Body of pancreas (tissue), 4 donors: ENCODE measurements around the gene ETFA. TPM values are rescaled to one million over a fixed set of nuclear protein-coding genes. Genes with fewer than 3 reads are reported as not detected.

Experiments used
- ATAC-seq: fragments of 150-250 bp; one replicate; pipeline ENCODE4 v1.9.1; 2016
- DNase-seq, 4 donors: peaks; one replicate each; pipeline ENCODE4 v3.0.0-alpha.2; 2019
- H3K27ac ChIP-seq, 4 donors: fragments of 200-600 bp; sonication (generic); 1 replicate in 3 of 4; 2 replicates in 1 of 4; pipeline versions ENCODE4 v1.5.1 to v1.6.1; 2016 to 2019; ENCODE audit warnings: mild to moderate bottlenecking in 1 of 4, mixed read lengths in 1 of 4, moderate library complexity in 1 of 4
- H3K27me3 ChIP-seq, 2 donors: fragments of 200-600 bp; sonication (generic); one replicate each; pipeline ENCODE4 v1.6.0; 2016; ENCODE audit warnings: mild to moderate bottlenecking in 1 of 2
- H3K36me3 ChIP-seq, 2 donors: fragments of 200-600 bp; sonication (generic); replicated peaks in 1 of 2; 2 replicates each; pipeline ENCODE4 v1.5.1; 2016; ENCODE audit warnings: low read depth in 2 of 2; ENCODE audit not compliant: insufficient read depth in 1 of 2
- H3K4me1 ChIP-seq: fragments of 200-600 bp; sonication (generic); one replicate; pipeline ENCODE4 v1.6.0; 2016
- H3K4me3 ChIP-seq, 2 donors: fragments of 200-600 bp; sonication (generic); 1 replicate in 1 of 2; 2 replicates in 1 of 2; pipeline ENCODE4 v1.5.1; 2016 to 2019
- H3K9me3 ChIP-seq, 3 donors: fragments of 200-600 bp; sonication (generic); 1 replicate in 2 of 3; 2 replicates in 1 of 3; pipeline ENCODE4 v1.5.1; 2016
- CTCF ChIP-seq, 7 experiments: fragments of 450-650 bp in 4 of 7; fragments of 200-600 bp in 3 of 7; sonication (generic) in 3 of 7; IDR thresholded peaks; one replicate each; pipeline ENCODE4 v1.5.1; 2016 to 2019; ENCODE audit warnings: antibody characterized with exemption in 7 of 7
- POLR2A ChIP-seq, 3 donors: fragments of 450-650 bp; IDR thresholded peaks; one replicate each; pipeline ENCODE4 v1.6.1; 2016; ENCODE audit warnings: antibody characterized with exemption in 3 of 3, mild to moderate bottlenecking in 2 of 3
- WGBS, 2 donors: methylation state at CpG; one replicate each; pipeline ENCODE4 v1.1.5; 2017; 5-methylcytosine and 5-hydroxymethylcytosine counted together
- intact Hi-C: fragments of 100-400 bp; cut with DNase I; formaldehyde crosslinking; loops from one replicate; pipeline ENCODE4 v1.15.1; 2023
- total RNA-seq, 2 donors: library from RNA; depleted of rRNA; stranded (reverse); fragments of >200 nt; gene quantifications; one replicate each; pipeline ENCODE4 v1.1.0, GENCODE V29; 2016

The ETFA gene
- total RNA-seq, 2 donors from 2014 or later = 38.6 to 62.8 TPM

GRCh38 chr15:76178296-76179000 is 132.8 kb downstream of the ETFA start:
- H3K9me3 ChIP-seq = no peaks in the 10 kb centered on the region
- no peak overlapping the region for H3K27ac ChIP-seq
- DNase-seq (no peak), ATAC-seq (no peak)
- no peak overlapping the region for H3K4me3 ChIP-seq
- no peaks in the 10 kb centered on the region for H3K27me3 ChIP-seq
- intact Hi-C loops = no loop called here
- H3K36me3 ChIP-seq = no peaks in the 10 kb centered on the region
- WGBS, 2 donors = 58 to 76% methylated on average over 20 to 21 of the region's 21 CpGs
- no peaks in the 10 kb centered on the region for H3K4me1 ChIP-seq
- TF ChIP-seq POLR2A (IDR thresholded peaks at IDR 0.05) (no peak), CTCF (IDR thresholded peaks at IDR 0.05) (no peak)

GRCh38 chr15:76177491-76178040 is 133.7 kb downstream of the ETFA start:
- Histone ChIP-seq H3K4me3 (no peak overlapping the region), H3K27me3 (no peaks in the 10 kb centered on the region), H3K36me3 (no peaks in the 10 kb centered on the region), H3K9me3 (no peaks in the 10 kb centered on the region), H3K4me1 (no peaks in the 10 kb centered on the region), H3K27ac (no peak overlapping the region)
- WGBS, 2 donors = 75 to 89% methylated on average over 5 to 15 of the region's 15 CpGs
- ATAC-seq (no peak), DNase-seq (no peak)
- intact Hi-C loops = no loop called here
- TF ChIP-seq POLR2A (IDR thresholded peaks at IDR 0.05) (no peak), CTCF (IDR thresholded peaks at IDR 0.05) (no peak)

DNA sequence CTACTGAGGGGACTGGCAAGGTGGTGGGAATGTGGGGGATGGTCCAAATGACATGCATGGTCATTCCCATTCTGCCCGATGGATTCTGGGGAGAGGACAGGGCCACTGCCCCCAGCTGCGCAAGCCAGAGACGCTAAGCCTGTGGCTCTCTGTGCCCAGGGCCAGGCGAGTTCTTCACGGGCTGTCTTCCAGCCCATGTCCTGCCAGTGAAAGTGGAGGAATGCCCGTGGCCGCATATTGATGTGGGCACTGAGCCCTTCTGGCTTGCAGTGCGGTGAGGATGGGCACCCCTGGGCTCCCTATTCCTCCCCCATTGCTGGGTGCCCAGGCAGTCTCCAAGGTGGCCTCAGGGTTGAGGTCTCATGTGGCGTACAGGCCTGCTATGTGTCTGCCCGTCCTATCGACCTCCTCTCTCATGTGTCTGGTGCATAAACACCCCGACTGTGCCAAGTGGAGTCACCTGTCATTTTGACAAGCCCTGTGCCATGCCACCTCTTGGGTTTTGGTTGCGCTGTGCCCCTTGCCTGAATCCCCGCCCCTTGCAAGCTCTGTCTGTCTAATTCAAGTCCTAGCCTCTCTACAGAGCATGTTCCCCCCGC is 134.7 kb downstream of the ETFA start:
- H3K27me3 ChIP-seq = no peaks in the 10 kb centered on the region

GRCh38 chr15:76176059-76176458 is 135.2 kb downstream of the ETFA start:
- Histone ChIP-seq H3K36me3 (no peaks in the 10 kb centered on the region), H3K4me1 (no peaks in the 10 kb centered on the region), H3K27ac (no peak overlapping the region), H3K4me3 (no peak overlapping the region), H3K9me3 (no peaks in the 10 kb centered on the region), H3K27me3 (no peaks in the 10 kb centered on the region)
- intact Hi-C loops = no loop called here
- ATAC-seq (no peak), DNase-seq (no peak)
- 93 to 100% methylated on average over 3 to 10 of the region's 10 CpGs for WGBS, 2 donors
- no peak for TF ChIP-seq POLR2A (IDR thresholded peaks at IDR 0.05)
- no peak for TF ChIP-seq CTCF (IDR thresholded peaks at IDR 0.05)

More for the DNA sequence above, 134.7 kb downstream of the ETFA start:
- WGBS, 2 donors = 91 to 97% methylated on average over 12 to 15 of the region's 15 CpGs
- H3K27ac ChIP-seq = no peak overlapping the region
- H3K36me3 ChIP-seq = no peaks in the 10 kb centered on the region
- H3K4me3 ChIP-seq = no peak overlapping the region
- no peaks in the 10 kb centered on the region for H3K9me3 ChIP-seq
- DNase-seq (no peak), ATAC-seq (no peak)
- intact Hi-C loops = no loop called here
- no peak for TF ChIP-seq CTCF (IDR thresholded peaks at IDR 0.05)
- H3K4me1 ChIP-seq = no peaks in the 10 kb centered on the region
